NT2/D1 (cell line): Measurements from ENCODE around the gene ISX.

Experiments used
- SUZ12 ChIP-seq: IDR thresholded peaks from 2 replicates; pipeline ENCODE4 v1.6.1; 2011; ENCODE audit not compliant: insufficient read length, insufficient read depth; ENCODE audit errors: extremely low read depth
- YY1 ChIP-seq: IDR thresholded peaks from 2 replicates; pipeline ENCODE4 v1.6.1; 2011; ENCODE audit not compliant: insufficient read length, insufficient read depth
- ZNF274 ChIP-seq: IDR thresholded peaks from 2 replicates; pipeline ENCODE4 v1.6.1; 2011; ENCODE audit warnings: mild to moderate bottlenecking, low read depth, low read length

GRCh38 chr22:35098921-35099320 lies 33.0 kb downstream of the ISX start:
- TF ChIP-seq ZNF274 (no peak), YY1 (no peak), SUZ12 (no peak)
